ENCODE results near the gene NOTCH2. TPM values are rescaled to one million over a fixed set of nuclear protein-coding genes. Genes with fewer than 3 reads are reported as not detected.

The NOTCH2 gene
- total RNA-seq, 1 donor from 2014 or later: 112 TPM

DNA sequence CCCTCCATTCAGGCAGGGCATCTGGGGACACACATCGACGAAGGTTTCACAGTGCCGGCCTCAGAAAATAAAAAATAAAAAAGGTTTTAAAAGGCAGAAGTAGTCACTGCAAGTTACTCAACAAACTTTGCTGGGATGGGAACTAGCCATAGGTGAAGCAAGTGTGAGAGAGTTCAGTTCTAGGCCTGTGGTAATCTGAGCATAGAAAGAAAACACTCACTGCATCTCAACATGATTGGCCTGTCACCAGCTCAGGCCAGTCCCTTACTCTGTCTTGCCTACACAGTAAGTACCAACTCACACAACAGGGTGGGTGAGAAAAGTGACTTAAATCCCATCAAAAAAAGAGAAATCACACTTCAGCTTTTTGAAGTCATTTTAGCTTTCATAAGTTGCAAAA lies 142.9 kb downstream of the NOTCH2 start:
- Mint-ChIP-seq H3K4me3 (ENCODE audit: low read depth) (no peak overlapping the region), H3K27ac (no peak overlapping the region), H3K4me1 (ENCODE audit: low read depth) (no peaks in the 10 kb centered on the region), H3K36me3 (ENCODE audit: insufficient read depth) (peaks cover 37% of the 10 kb centered on the region), H3K27me3 (no peaks in the 10 kb centered on the region), H3K9me3 (ENCODE audit: low read depth) (no peaks in the 10 kb centered on the region)
- TF ChIP-seq, protein P1, sequence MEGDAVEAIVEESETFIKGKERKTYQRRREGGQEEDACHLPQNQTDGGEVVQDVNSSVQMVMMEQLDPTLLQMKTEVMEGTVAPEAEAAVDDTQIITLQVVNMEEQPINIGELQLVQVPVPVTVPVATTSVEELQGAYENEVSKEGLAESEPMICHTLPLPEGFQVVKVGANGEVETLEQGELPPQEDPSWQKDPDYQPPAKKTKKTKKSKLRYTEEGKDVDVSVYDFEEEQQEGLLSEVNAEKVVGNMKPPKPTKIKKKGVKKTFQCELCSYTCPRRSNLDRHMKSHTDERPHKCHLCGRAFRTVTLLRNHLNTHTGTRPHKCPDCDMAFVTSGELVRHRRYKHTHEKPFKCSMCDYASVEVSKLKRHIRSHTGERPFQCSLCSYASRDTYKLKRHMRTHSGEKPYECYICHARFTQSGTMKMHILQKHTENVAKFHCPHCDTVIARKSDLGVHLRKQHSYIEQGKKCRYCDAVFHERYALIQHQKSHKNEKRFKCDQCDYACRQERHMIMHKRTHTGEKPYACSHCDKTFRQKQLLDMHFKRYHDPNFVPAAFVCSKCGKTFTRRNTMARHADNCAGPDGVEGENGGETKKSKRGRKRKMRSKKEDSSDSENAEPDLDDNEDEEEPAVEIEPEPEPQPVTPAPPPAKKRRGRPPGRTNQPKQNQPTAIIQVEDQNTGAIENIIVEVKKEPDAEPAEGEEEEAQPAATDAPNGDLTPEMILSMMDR (IDR thresholded peaks at IDR 0.05; ENCODE audit: unreplicated experiment): no peak
- no peak for DNase-seq (ENCODE audit: low spot score, unreplicated experiment)

DNA sequence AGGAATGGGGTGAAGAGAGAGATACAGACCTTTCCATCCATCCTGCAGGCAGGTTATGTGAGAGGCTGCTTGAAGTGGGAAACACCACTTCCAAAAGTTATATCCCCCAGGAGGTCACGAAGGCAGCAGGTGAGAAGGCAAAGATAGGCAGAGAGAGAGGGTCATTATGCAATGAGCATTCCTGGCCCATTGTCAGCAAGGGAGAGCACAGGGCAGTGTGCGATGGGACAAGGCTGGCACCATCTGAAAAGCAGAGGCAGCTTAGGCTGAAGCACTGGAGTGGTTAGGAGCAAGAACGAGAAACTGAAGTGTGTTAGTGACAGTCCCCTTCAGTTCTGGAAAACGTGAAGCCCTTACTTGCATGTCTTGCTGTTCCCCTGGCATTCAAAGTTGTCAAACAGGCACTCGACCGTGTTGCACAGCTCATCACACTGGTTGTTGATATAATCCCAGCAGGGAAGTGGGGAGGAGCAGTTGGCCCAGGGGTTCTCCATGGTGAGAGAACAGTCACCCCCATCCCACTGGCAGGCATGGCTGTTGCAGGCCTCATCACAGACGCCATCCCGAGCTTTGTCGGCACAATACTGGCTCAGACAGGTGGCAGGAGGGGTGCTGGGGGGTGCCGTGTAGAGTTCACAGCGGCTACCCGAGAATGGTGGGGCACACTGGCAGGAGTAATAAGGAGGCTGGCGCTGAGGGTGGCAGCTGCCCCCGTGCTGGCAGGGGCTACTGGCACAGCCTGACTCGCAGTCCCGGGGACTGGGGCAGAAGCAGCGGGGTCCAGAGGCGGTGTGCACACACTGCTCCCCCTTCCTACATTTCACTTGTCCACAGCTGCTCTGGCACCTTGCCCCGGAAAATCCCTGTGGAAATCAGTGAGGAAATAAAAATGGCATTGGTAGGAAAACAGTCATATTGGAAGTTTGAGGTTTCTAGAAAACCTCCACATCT lies 144.2 kb downstream of the NOTCH2 start:
- no peak for DNase-seq (ENCODE audit: low spot score, unreplicated experiment)
- Mint-ChIP-seq H3K27me3 (peaks cover 5% of the 10 kb centered on the region), H3K4me3 (ENCODE audit: low read depth) (no peak overlapping the region), H3K27ac (no peak overlapping the region), H3K4me1 (ENCODE audit: low read depth) (no peaks in the 10 kb centered on the region), H3K36me3 (ENCODE audit: insufficient read depth) (peaks cover 44% of the 10 kb centered on the region), H3K9me3 (ENCODE audit: low read depth) (no peaks in the 10 kb centered on the region)
- TF ChIP-seq, protein P1 (IDR thresholded peaks at IDR 0.05; ENCODE audit: unreplicated experiment): no peak

DNA sequence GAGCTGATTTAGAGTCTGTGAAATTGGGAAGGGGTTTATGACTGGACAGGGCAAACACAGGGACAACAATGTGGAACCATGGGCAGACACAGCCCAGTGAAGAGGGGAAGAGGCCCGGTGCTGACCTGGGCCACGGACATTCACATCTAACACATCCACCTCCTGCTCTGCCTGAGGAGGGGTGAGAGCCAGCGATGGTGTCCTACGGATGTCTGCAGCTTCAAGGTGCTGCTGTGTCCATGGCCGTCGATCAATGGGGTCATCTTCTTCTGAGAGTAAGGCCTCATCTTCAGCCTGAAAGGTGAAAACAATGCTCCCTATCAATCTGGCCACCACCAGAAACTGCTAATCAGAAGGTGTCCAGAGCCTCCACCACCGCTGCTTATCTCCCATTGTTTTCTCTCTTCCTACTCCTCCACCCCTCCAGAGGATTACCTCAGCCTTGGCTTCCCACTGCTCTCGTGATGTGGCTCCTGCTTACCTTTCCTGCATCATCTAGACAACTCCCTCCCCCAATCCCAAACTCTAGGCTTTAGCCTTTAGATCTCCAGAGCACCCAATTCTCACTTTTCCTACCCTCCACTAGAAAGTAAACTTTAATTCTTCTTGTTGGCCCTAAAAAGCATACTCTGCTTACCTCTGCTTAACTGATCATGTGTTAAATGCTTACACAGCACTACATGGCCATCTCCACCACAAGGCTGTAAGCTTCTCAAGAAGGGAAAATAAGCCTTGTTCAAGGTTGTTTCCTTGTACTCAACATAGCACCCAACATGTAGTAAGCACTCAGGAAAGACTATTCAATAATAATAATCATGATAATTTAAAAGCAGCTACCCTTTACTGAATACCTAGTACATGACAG lies 149.1 kb downstream of the NOTCH2 start:
- TF ChIP-seq, protein P1 (IDR thresholded peaks at IDR 0.05; ENCODE audit: unreplicated experiment): no peak
- H3K27ac Mint-ChIP-seq: no peak overlapping the region
- H3K4me3 Mint-ChIP-seq (ENCODE audit: low read depth): no peak overlapping the region
- peaks cover 38% of the 10 kb centered on the region for H3K27me3 Mint-ChIP-seq
- H3K36me3 Mint-ChIP-seq (ENCODE audit: insufficient read depth): peaks cover 77% of the 10 kb centered on the region
- no peaks in the 10 kb centered on the region for H3K9me3 Mint-ChIP-seq (ENCODE audit: low read depth)
- DNase-seq (ENCODE audit: low spot score, unreplicated experiment): no peak
- H3K4me1 Mint-ChIP-seq (ENCODE audit: low read depth): no peaks in the 10 kb centered on the region

DNA sequence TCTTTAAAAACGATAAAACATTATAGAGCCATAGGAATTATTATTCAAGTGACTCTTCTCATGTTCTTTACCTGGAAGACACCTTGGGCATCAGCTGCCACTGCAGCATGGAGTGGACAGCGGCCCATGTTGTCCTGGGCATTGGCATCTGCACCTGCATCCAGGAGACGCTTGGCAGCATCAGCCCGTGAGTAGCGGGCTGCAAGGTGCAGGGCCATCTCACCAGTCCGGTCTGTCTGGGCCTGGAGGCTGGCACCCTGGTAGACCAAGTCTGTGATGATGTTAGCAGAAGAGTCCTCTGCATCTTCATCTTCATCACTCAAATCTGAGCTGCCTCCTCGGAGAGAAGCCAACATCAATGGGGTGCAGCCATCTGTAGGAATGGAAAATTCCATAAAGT lies 150.2 kb downstream of the NOTCH2 start:
- no peaks in the 10 kb centered on the region for H3K9me3 Mint-ChIP-seq (ENCODE audit: low read depth)
- peaks cover 2% of the 10 kb centered on the region for H3K4me1 Mint-ChIP-seq (ENCODE audit: low read depth)
- H3K4me3 Mint-ChIP-seq (ENCODE audit: low read depth): no peak overlapping the region
- H3K27ac Mint-ChIP-seq: no peak overlapping the region
- TF ChIP-seq, protein P1 (IDR thresholded peaks at IDR 0.05; ENCODE audit: unreplicated experiment): no peak
- H3K27me3 Mint-ChIP-seq: peaks cover 48% of the 10 kb centered on the region
- DNase-seq (ENCODE audit: low spot score, unreplicated experiment): no peak
- peaks cover 79% of the 10 kb centered on the region for H3K36me3 Mint-ChIP-seq (ENCODE audit: insufficient read depth)

DNA sequence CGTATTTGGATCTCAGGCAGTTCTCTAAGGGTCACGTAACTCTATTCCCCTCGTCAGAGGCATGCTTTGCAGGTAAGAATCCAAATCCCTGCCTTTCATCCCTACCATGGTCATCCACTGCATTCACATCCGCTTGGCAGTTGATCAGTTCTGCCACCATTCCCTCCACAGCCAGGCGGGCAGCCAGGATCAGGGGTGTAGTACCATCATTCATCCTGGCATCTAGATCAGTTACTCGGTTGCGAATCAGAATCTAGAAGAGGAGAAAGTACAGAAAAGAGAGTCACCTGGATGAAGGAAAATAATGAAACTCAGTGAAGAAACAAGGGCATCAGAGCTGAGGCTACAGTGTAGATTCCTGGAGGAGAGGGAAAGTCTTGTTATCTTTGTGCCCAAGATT lies 151.2 kb downstream of the NOTCH2 start:
- H3K36me3 Mint-ChIP-seq (ENCODE audit: insufficient read depth): peaks cover 82% of the 10 kb centered on the region

More for the DNA sequence above, 151.2 kb downstream of the NOTCH2 start:
- Mint-ChIP-seq H3K4me1 (ENCODE audit: low read depth) (peaks cover 2% of the 10 kb centered on the region), H3K4me3 (ENCODE audit: low read depth) (no peak overlapping the region), H3K27ac (no peak overlapping the region), H3K27me3 (peaks cover 53% of the 10 kb centered on the region), H3K9me3 (ENCODE audit: low read depth) (no peaks in the 10 kb centered on the region)
- DNase-seq (ENCODE audit: low spot score, unreplicated experiment): no peak
- TF ChIP-seq, protein P1 (IDR thresholded peaks at IDR 0.05; ENCODE audit: unreplicated experiment): no peak
